ENCODE measurements around the gene PDE8A.

The PDE8A gene

GRCh38 chr15:85000189-85000864 is 18.7 kb downstream of the PDE8A start:
- Histone ChIP-seq H3K27me3 (no peaks in the 10 kb centered on the region), H3K36me3 (peaks cover 0 to 5% (median 0%) of the 10 kb centered on the region in 11 experiments; a peak in 1 of 22 replicates), H3K4me1 (peaks cover 43 to 55% (median 48%) of the 10 kb centered on the region in 10 experiments), H3K9me3 (replicated peaks in 1 of 11) (no peaks in the 10 kb centered on the region; a peak in 1 of 22 replicates), H4K20me1 (peaks cover 0 to 74% (median 0%) of the 10 kb centered on the region in 11 experiments; a peak in 9 of 22 replicates), H3K9ac (no peak overlapping the region), H3K4me3 (no peak overlapping the region), H3K27ac (no peak overlapping the region), H3K4me2 (peak overlapping the region in 7 of 11 experiments; percentile 3 to 48 (median 24); a peak in 10 of 22 replicates)
- no peak for TF ChIP-seq Cebpa-rat (IDR thresholded peaks at IDR 0.05)

DNA sequence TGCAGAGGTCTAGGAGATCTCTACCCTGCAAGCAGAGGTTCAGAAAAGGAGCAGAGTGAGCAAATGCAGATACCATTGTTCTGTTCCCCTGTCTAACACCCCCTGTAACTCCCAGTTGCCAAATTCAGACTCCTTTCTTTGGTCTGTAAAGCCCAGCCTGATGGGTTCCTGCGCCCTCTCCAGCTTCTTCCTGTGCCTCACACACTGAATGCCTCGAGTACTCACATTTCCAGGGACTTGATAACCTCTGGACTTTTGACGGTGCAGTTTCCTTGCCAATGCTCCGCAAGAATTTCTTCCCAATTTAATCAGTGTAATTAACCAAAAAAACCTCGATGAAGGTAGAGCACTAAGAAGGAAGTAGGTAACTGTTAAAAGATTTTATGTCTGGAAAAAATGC is 19.3 kb downstream of the PDE8A start:
- Histone ChIP-seq H3K9me3 (replicated peaks in 1 of 11) (no peaks in the 10 kb centered on the region; a peak in 1 of 22 replicates), H3K27ac (no peak overlapping the region), H3K36me3 (peaks cover 0 to 5% (median 0%) of the 10 kb centered on the region in 11 experiments; a peak in 1 of 22 replicates), H3K27me3 (no peaks in the 10 kb centered on the region), H3K9ac (no peak overlapping the region), H3K4me3 (no peak overlapping the region), H3K4me1 (peaks cover 48 to 59% (median 54%) of the 10 kb centered on the region in 10 experiments), H3K4me2 (peak overlapping the region in 5 of 11 experiments; percentile 3 to 48 (median 29); a peak in 7 of 22 replicates), H4K20me1 (peaks cover 0 to 75% (median 0%) of the 10 kb centered on the region in 11 experiments; a peak in 9 of 22 replicates)
- TF ChIP-seq Cebpa-rat (IDR thresholded peaks at IDR 0.05), result no peak

- no peak overlapping the region for H3K9ac ChIP-seq
- no peaks in the 10 kb centered on the region for H3K27me3 ChIP-seq
- no peak for TF ChIP-seq Cebpa-rat (IDR thresholded peaks at IDR 0.05)
- H4K20me1 ChIP-seq, result peaks cover 0 to 79% (median 0%) of the 10 kb centered on the region in 11 experiments; a peak in 9 of 22 replicates
- H3K4me1 ChIP-seq, result peaks cover 48 to 69% (median 60%) of the 10 kb centered on the region in 10 experiments
- no peaks in the 10 kb centered on the region; a peak in 1 of 22 replicates for H3K9me3 ChIP-seq (replicated peaks in 1 of 11)
- H3K4me3 ChIP-seq, result no peak overlapping the region
- H3K27ac ChIP-seq, result no peak overlapping the region
- H3K4me2 ChIP-seq, result peak overlapping the region; percentile 4 to 87 (median 40); a peak in 20 of 22 replicates
- H3K36me3 ChIP-seq, result peaks cover 0 to 5% (median 0%) of the 10 kb centered on the region in 11 experiments; a peak in 1 of 22 replicates
These were observed 20.9 kb downstream of the PDE8A start for GRCh38 chr15:85002517-85002916.

DNA sequence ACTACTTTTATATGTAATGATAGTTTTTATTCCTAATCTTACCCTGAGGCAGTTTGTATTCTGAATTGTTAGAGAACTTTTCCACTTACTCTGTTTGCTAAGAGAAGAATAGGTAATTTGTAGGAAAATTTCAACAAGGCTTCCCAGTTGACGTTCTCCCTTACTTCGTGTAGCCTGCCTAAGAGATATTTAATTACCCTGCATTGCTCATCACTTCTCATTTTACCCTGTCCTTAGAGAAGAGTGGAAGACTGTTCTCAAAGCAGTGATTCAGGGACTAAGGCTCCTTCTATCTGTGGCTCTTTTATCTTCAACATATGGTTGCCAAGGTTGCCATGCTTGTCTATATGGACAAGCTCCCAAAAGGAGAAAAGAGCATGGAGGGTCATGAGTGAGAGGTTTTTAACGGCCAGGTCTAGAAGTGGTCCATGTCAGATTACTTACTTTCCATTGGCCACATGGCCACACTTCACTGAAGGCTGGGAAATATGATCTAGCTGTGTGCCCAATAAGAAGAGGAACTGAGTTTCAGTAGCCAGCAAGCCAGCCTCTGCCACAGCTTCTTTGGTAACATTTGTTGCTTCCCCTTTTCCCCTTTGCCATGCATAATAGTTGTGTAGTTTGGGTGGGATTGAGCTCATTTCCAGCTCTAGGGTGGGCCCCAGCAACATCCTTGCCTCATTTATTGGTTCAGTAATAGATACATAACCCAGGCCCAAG is 22.1 kb downstream of the PDE8A start:
- Histone ChIP-seq H3K27ac (peak overlapping the region in 10 of 11 experiments; percentile 18 to 82 (median 66); a peak in 18 of 22 replicates), H3K9ac (peak overlapping the region in 5 of 11 experiments; percentile 12 to 49 (median 39); a peak in 7 of 22 replicates), H3K9me3 (replicated peaks in 1 of 11) (no peaks in the 10 kb centered on the region; a peak in 1 of 22 replicates), H3K36me3 (peaks cover 0 to 5% (median 0%) of the 10 kb centered on the region in 11 experiments; a peak in 1 of 22 replicates), H4K20me1 (peaks cover 0 to 74% (median 0%) of the 10 kb centered on the region in 11 experiments; a peak in 9 of 22 replicates), H3K27me3 (no peaks in the 10 kb centered on the region), H3K4me3 (no peak overlapping the region), H3K4me1 (peaks cover 59 to 72% (median 68%) of the 10 kb centered on the region in 10 experiments), H3K4me2 (peak overlapping the region; percentile 64 to 91 (median 73))
- no peak for TF ChIP-seq Cebpa-rat (IDR thresholded peaks at IDR 0.05)

DNA sequence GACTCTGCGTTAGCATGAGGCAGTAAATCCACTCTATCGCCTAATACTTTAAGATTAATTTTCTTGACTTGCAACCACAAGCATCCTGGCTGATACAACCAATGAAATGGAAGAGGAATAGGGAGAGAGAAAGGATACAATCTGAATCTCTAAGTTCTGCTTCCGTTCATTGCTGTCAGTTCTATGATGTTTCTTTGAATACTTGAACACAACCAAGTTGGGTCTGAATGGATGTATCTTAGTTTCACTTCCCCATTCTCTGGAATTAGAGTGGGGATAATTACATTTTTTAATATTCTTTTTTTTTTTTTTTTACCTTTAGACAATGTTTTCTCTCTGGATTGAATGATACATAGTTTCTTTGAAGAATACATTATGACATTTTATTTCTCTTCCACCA is 22.9 kb downstream of the PDE8A start:
- TF ChIP-seq Cebpa-rat (IDR thresholded peaks at IDR 0.05), result no peak
- Histone ChIP-seq H3K9me3 (replicated peaks in 1 of 11) (no peaks in the 10 kb centered on the region; a peak in 1 of 22 replicates), H3K27me3 (no peaks in the 10 kb centered on the region), H4K20me1 (peaks cover 0 to 71% (median 0%) of the 10 kb centered on the region in 11 experiments; a peak in 9 of 22 replicates), H3K36me3 (peaks cover 0 to 5% (median 0%) of the 10 kb centered on the region in 11 experiments; a peak in 1 of 22 replicates), H3K4me3 (no peak overlapping the region), H3K9ac (peak overlapping the region in 4 of 11 experiments; percentile 28 to 49 (median 44); a peak in 7 of 22 replicates), H3K4me1 (peaks cover 65 to 80% (median 76%) of the 10 kb centered on the region in 10 experiments), H3K27ac (peak overlapping the region in 10 of 11 experiments; percentile 18 to 82 (median 66); a peak in 18 of 22 replicates), H3K4me2 (peak overlapping the region; percentile 64 to 91 (median 73))

- peak overlapping the region in 10 of 11 experiments; percentile 15 to 66 (median 45); a peak in 15 of 22 replicates for H3K4me2 ChIP-seq
- H3K4me1 ChIP-seq, result peaks cover 65 to 88% (median 77%) of the 10 kb centered on the region in 10 experiments
These were observed 23.7 kb downstream of the PDE8A start for GRCh38 chr15:85005319-85005718.

GRCh38 chr15:85005746-85006145 is 24.1 kb downstream of the PDE8A start:
- H4K20me1 ChIP-seq, result peaks cover 0 to 71% (median 10%) of the 10 kb centered on the region in 11 experiments; a peak in 11 of 22 replicates
- H3K36me3 ChIP-seq, result peaks cover 0 to 5% (median 0%) of the 10 kb centered on the region in 11 experiments; a peak in 1 of 22 replicates
- H3K27ac ChIP-seq, result peak overlapping the region in 4 of 11 experiments; percentile 6 to 45 (median 39); a peak in 8 of 22 replicates
- peaks cover 65 to 92% (median 77%) of the 10 kb centered on the region in 10 experiments for H3K4me1 ChIP-seq
- no peak overlapping the region for H3K4me3 ChIP-seq
- H3K9ac ChIP-seq, result 0 out of 22 replicates have a peak overlapping the region, but pooled peaks of 1 of the 11 experiments have one; percentile 22
- no peaks in the 10 kb centered on the region for H3K27me3 ChIP-seq
- peak overlapping the region; percentile 15 to 66 (median 40); a peak in 17 of 22 replicates for H3K4me2 ChIP-seq
- no peak for TF ChIP-seq Cebpa-rat (IDR thresholded peaks at IDR 0.05)
- H3K9me3 ChIP-seq (replicated peaks in 1 of 11), result no peaks in the 10 kb centered on the region; a peak in 1 of 22 replicates

More at GRCh38 chr15:85005319-85005718, 23.7 kb downstream of the PDE8A start:
- H4K20me1 ChIP-seq, result peaks cover 0 to 71% (median 6%) of the 10 kb centered on the region in 11 experiments; a peak in 11 of 22 replicates
- H3K4me3 ChIP-seq, result no peak overlapping the region
- H3K9ac ChIP-seq, result 0 out of 22 replicates have a peak overlapping the region, but pooled peaks of 1 of the 11 experiments have one; percentile 22
- H3K9me3 ChIP-seq (replicated peaks in 1 of 11), result no peaks in the 10 kb centered on the region; a peak in 1 of 22 replicates
- H3K36me3 ChIP-seq, result peaks cover 0 to 5% (median 0%) of the 10 kb centered on the region in 11 experiments; a peak in 1 of 22 replicates
- TF ChIP-seq Cebpa-rat (IDR thresholded peaks at IDR 0.05), result no peak
- H3K27me3 ChIP-seq, result no peaks in the 10 kb centered on the region
- H3K27ac ChIP-seq, result peak overlapping the region in 4 of 11 experiments; percentile 6 to 45 (median 39); a peak in 8 of 22 replicates

GRCh38 chr15:85006201-85006600 is 24.5 kb downstream of the PDE8A start:
- no peaks in the 10 kb centered on the region; a peak in 2 of 22 replicates for H3K9me3 ChIP-seq (replicated peaks in 1 of 11)
- no peaks in the 10 kb centered on the region for H3K27me3 ChIP-seq
- H3K4me1 ChIP-seq, result peaks cover 67 to 96% (median 79%) of the 10 kb centered on the region in 10 experiments
- peaks cover 0 to 5% (median 0%) of the 10 kb centered on the region in 11 experiments; a peak in 1 of 22 replicates for H3K36me3 ChIP-seq
- TF ChIP-seq Cebpa-rat (IDR thresholded peaks at IDR 0.05), result no peak
- 0 out of 22 replicates have a peak overlapping the region, but pooled peaks of 1 of the 11 experiments have one; percentile 35 for H3K27ac ChIP-seq
- peak overlapping the region in 7 of 11 experiments; percentile 26 to 66 (median 54); a peak in 11 of 22 replicates for H3K4me2 ChIP-seq
- H4K20me1 ChIP-seq, result peaks cover 0 to 71% (median 10%) of the 10 kb centered on the region in 11 experiments; a peak in 11 of 22 replicates
- no peak overlapping the region for H3K9ac ChIP-seq
- no peak overlapping the region for H3K4me3 ChIP-seq
